ENCODE results near the gene GFM1.

The GFM1 gene

GRCh38 chr3:158644345-158644908 lies at the start of gene GFM1:
Gene GFM1 (plus strand): TSS chr3:158644527. CDS start chr3:158644635, 108 bp downstream.
- peak; percentile 95 to 97 for DNase-seq

DNA sequence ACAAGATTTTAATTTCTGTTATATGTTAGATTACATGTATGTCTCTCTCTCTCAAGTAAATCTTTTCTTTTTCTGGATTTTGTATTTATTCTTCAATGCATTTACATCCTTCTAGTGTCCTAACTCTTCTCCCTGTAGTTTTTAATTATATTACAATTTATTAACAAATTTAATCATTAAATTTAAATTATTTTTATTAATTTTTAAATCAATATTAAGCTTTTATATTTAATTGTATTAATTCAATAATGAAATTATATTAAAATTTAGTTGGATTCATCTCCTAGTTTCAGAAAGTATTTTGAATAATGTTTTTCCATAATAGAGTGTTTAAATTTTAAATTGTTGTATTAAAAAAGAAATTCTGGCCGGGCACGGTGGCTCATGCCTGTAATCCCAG lies 43.5 kb upstream of the GFM1 start:
- DNase-seq = no peak

- no peak for DNase-seq
These were observed 42.1 kb upstream of the GFM1 start for GRCh38 chr3:158602227-158602626.

GRCh38 chr3:158617982-158618875 lies 26.1 kb upstream of the GFM1 start:
- no peak for DNase-seq

DNA sequence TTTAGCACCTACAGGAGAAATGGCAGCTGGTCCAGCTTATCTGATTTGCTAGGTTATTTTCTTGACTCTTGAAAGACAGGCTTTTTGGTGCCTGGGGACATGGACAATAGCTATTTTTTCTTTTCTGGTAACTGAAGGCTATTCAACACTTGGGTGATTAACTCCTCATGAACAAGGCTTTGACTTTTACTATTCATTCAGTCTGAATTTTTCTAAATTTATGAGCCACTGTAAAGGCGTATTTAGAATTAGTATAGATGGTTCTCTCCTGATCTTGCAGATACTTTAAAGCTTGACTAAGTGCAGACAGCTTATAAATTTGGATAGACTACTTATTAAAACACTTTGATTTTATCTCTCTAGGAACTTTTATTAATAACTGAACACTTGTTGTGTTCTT lies 18.4 kb upstream of the GFM1 start:
- no peak for DNase-seq

GRCh38 chr3:158631981-158632380 lies 12.3 kb upstream of the GFM1 start:
- DNase-seq = no peak

GRCh38 chr3:158640646-158641045 lies 3.7 kb upstream of the GFM1 start:
- no peak for DNase-seq

GRCh38 chr3:158642005-158642404 lies 2.3 kb upstream of the GFM1 start:
- no peak for DNase-seq

- peak in 1 of 2 experiments; percentile 46 for DNase-seq
These were observed 1.7 kb upstream of the GFM1 start for GRCh38 chr3:158642474-158643210.

DNA sequence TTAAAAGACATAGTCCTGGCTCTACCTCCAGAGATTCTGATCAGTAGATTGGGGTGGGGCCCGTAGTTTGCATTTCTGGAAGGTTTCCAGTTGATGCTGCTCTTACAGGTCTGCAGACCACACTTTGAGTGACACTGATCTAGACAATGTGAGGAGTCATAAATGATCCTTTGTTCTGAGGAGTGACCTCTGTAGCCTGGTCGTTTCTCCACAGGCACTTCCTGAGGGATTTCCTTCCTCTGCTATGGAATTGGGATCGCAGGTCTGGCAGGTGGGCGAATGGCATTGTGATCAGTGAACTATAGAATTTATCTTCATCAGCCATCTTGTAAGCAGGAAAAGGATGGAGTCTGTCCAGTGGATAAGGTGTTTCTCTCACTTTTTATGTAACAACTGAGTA lies 5.5 kb downstream of the GFM1 start:
- no peak for DNase-seq

- no peak for DNase-seq
These were observed 6.9 kb downstream of the GFM1 start for GRCh38 chr3:158651192-158651591.

DNA sequence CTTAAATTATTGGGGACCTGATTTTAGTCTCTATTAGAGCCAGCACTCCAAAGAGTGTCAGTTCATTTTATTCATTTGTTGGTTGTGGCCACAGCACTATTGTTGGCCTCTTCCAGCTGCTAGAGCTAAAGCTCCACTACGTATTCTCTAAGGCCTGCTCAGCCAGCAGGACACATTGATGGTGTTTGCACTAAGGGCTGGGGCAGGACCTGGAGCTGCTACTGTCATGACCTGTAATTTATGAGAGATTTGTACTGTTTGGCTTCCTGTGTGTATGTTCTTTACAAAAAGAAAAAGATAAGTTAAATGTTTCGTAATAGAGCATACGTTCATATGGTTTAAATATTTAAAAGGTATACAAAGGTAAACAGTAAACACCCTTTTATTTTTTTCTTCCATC lies 8.1 kb downstream of the GFM1 start:
- no peak for DNase-seq

- no peak for DNase-seq
These were observed 14.6 kb downstream of the GFM1 start for GRCh38 chr3:158658889-158659288.

GRCh38 chr3:158659454-158660237 lies 15.3 kb downstream of the GFM1 start:
- peak; percentile 12 to 34 for DNase-seq

DNA sequence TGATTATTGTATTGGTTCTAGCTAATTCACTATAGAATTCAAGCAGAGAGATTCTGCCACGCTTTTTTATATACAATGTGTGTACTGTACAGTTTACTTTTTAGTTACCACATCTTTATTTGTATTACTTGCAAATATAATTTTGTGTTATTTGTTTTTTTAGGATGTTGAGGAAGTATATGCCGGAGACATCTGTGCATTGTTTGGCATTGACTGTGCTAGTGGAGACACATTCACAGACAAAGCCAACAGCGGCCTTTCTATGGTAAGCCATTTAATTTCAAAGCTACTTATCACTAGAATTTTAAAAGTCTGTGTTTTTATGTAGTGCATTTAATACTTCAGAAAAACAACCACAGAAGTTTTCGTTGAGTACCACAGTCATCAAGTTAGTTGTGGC lies 16.4 kb downstream of the GFM1 start:
- no peak for DNase-seq

DNA sequence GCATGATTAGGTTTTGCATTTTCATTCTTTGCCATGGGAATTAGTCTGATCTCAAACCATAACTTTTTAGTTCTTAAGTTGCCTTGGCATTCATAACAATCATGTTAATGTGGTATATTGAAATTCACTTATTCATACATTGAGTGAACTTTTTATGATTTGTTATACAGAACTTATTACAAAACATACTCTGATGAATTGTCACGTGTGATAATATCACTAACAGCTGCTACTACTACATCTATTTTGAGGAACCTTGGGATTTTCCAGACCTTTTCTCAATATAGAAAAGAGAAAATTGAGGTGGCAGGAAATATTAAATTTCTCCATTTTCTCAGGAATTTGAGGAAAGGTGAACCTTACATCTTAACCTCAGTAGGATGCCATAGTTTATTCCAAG lies 18.9 kb downstream of the GFM1 start:
- DNase-seq = no peak

- no peak for DNase-seq
These were observed 19.5 kb downstream of the GFM1 start for GRCh38 chr3:158663832-158664231.

DNA sequence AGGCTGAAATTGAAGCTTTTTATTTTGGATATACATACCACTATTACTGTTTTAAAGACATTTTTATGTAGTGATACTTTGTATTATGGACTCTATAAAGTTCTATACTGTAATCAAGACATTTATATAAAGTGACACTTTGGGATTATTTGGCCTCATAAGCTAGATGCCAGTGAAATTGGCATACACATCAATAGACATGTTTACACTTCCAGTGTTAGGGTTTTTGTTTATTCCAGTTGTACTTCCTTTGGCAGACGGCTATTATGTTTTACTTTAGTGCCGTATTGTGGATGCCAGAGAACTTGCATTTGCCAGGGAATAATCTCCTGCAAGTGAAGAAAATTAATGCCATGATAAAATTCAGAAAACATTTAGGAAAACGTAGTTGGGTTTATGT lies 22.1 kb downstream of the GFM1 start:
- no peak for DNase-seq

GRCh38 chr3:158668506-158668905 lies 24.2 kb downstream of the GFM1 start:
- no peak for DNase-seq

DNA sequence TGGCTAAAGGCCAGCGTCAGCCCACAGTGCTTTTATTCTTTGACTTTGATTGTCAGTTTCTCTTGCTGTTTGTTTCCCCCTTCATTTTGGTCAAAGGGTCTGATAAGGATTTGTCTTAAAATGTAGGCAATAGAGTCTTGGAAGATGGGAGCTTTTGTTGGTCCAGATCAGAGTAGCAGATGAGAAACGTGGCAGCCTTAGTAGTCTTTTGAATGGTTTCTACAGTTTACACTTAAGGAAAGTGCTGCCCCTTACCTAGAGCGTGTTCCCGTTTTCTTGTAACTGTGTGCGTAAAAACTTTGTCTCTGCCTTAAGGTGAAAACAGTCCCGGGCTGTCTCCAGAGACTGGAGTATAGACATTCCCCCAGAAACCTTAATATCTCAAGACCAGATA lies 27.5 kb downstream of the GFM1 start:
- DNase-seq = no peak

DNA sequence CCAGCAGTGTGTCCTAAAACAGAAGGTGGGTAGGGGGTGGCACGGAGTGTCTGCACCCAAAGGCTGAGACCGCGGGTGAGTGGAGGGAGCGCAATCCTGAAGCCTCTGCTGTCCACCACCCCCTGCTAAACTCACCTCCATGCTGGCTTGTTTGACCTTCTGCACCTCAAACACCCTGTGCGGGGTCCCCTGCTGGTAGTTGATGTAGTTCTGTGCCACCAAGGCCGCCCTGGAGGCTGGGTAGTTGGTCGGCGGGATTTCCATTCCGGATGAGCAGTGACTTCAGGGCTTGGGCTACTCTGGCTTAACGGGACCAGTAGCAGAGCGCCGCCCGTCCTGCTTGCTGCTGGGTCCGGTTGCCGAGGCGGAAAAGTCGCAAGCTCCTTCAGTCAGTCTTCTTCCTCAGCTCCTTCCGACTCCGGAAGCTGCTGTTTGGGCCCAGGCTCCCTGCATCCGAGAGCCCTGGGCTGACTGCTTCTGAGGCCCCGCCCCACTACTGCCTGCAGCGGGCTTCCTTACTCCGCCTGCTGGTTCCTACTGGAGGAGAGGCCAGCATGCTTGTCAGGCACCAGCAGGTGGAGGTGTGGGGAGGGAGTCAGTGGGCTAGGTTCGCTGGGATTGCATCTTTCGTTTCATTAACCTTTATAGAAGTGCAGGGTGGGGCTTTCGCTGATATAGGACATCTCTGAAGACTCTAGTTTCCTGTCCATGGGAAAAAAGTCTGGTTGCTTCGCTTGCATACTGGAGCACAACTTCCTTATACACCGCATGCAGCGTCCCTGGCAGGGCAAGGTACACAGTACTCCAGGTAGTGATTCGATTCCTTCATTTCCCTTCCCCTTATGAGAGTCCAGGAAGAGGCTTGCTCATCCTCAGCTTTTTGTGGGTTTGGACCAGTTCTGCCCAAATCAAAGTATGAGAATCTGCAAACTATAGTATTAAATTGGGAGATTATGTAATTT lies 28.2 kb downstream of the GFM1 start, which contains the start of gene LXN:
LXN (minus strand) TSS at position 434 of the 962 bp plus-strand sequence; CDS start at position 264, 170 bp downstream.
- no peak for DNase-seq

DNA sequence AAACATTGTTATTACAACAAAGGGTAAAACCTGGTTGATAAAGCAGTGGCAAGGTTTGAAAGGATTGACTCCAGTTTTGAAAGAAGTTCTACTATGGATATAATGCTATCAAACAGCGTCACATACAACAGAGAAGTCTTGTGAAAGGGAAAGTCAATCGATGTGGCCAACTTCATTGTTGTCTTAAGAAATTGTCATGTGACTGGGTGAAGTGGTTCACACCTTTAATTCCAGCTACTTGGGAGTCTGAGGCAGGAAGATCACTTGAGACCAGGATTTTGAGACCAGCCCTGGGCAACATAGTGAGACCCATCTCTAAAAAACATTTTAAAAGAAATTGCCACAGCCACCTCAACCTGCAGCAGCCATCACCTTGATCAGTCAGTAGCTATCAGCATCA lies 34.4 kb downstream of the GFM1 start:
- no peak for DNase-seq
